A673 (cell line): Measurements from ENCODE around the gene PTGES2. TPM values are rescaled to one million over a fixed set of nuclear protein-coding genes. Genes with fewer than 3 reads are reported as not detected.

ENCODE experiments used
- BruUV-seq: library from RNA; stranded (reverse); fragments of 400-500 nt; replicated peaks from 2 replicates; lab custom pipeline; 2021; lab: Mats Ljungman, UMichigan
- CTCF ChIA-PET: fragments of 300-600 bp; sonication (Branson Sonifier 250); formaldehyde crosslinking; loops from one replicate; lab custom pipeline; 2022; ENCODE audit warnings: antibody characterized with exemption; lab: Charles Lee
- POLR2A ChIA-PET: fragments of 300-600 bp; sonication (Branson Sonifier 250); formaldehyde crosslinking; loops from one replicate; lab custom pipeline; 2022; ENCODE audit warnings: antibody characterized with exemption; ENCODE audit not compliant: low non-redundant PET; lab: Charles Lee
- DNase-seq: peaks from one replicate; pipeline ENCODE4 v3.0.0-alpha.2; 2015; ENCODE audit warnings: low spot score
- H3K27ac ChIP-seq: fragments of 200-600 bp; sonication (generic); 2 replicates; pipeline ENCODE4 v1.5.1; 2016; ENCODE audit warnings: mixed run types, low read depth, mild to moderate bottlenecking, mixed read lengths, antibody characterized with exemption, low read length; ENCODE audit not compliant: poor library complexity, severe bottlenecking
- H3K27me3 ChIP-seq: fragments of 200-600 bp; sonication (generic); replicated peaks from 2 replicates; pipeline ENCODE4 v1.6.1; 2017; ENCODE audit warnings: mixed run types, low read depth, mild to moderate bottlenecking, mixed read lengths, antibody characterized with exemption, low read length; ENCODE audit not compliant: insufficient read depth, poor library complexity
- H3K36me3 ChIP-seq: fragments of 200-600 bp; sonication (generic); 2 replicates; pipeline ENCODE4 v1.6.1; 2016; ENCODE audit warnings: mixed run types, mild to moderate bottlenecking, mixed read lengths, antibody characterized with exemption, low read length; ENCODE audit not compliant: insufficient read depth, poor library complexity, severe bottlenecking
- H3K4me1 ChIP-seq: fragments of 200-600 bp; sonication (generic); 2 replicates; pipeline ENCODE4 v1.6.1; 2017; ENCODE audit warnings: mixed run types, mild to moderate bottlenecking, mixed read lengths, antibody characterized with exemption, low read length; ENCODE audit not compliant: insufficient read depth, poor library complexity, severe bottlenecking
- H3K4me3 ChIP-seq: fragments of 200-600 bp; sonication (generic); 2 replicates; pipeline ENCODE4 v1.5.1; 2016; ENCODE audit warnings: low read depth, mixed run types, mild to moderate bottlenecking, mixed read lengths, low read length; ENCODE audit not compliant: poor library complexity, severe bottlenecking
- H3K9me3 ChIP-seq: fragments of 200-600 bp; sonication (generic); 2 replicates; pipeline ENCODE4 v1.6.1; 2016; ENCODE audit warnings: mixed run types, low read depth, mild to moderate bottlenecking, mixed read lengths, antibody characterized with exemption, low read length; ENCODE audit not compliant: poor library complexity, severe bottlenecking
- CTCF ChIP-seq: fragments of 300-800, 200-600 bp; sonication (generic); conservative IDR thresholded peaks from 2 replicates; pipeline ENCODE4 v1.5.1; 2017; ENCODE audit warnings: low read depth, mild to moderate bottlenecking, antibody characterized with exemption, low read length, moderate library complexity, mixed read lengths
- EZH2 ChIP-seq: fragments of 200-600 bp; sonication (generic); IDR thresholded peaks from 2 replicates; pipeline ENCODE4 v1.6.1; 2017; ENCODE audit warnings: borderline replicate concordance, low read depth, mild to moderate bottlenecking, mixed read lengths, antibody characterized with exemption, low read length; ENCODE audit not compliant: poor library complexity, severe bottlenecking
- intact Hi-C: fragments of 100-400 bp; cut with micrococcal nuclease; formaldehyde crosslinking; loops from one replicate; pipeline ENCODE4 v1.10.0; 2022; ENCODE audit not compliant: unreplicated experiment
- total RNA-seq: library from RNA; stranded (reverse); gene quantifications from 2 replicates; pipeline ENCODE4 v1.2.3, GENCODE V29; 2021

The PTGES2 gene
- total RNA-seq, 1 experiment from 2014 or later, result 122 TPM

GRCh38 chr9:128164307-128164885 lies 36.9 kb upstream of the PTGES2 start:
- POLR2A ChIA-PET, result no interaction called here
- TF ChIP-seq CTCF (no peak), EZH2 (no peak)

GRCh38 chr9:128163523-128164306 lies 36.2 kb upstream of the PTGES2 start:
- Histone ChIP-seq H3K4me3 (no peak overlapping the region), H3K27ac (no peak overlapping the region), H3K9me3 (no peaks in the 10 kb centered on the region), H3K36me3 (peaks cover 35% of the 10 kb centered on the region), H3K4me1 (peaks cover 7% of the 10 kb centered on the region), H3K27me3 (no peaks in the 10 kb centered on the region)
- intact Hi-C loops, result no loop called here
- BruUV-seq, result no TSS peak
- no peak for DNase-seq
- CTCF ChIA-PET, result no interaction called here
- POLR2A ChIA-PET, result no interaction called here
- TF ChIP-seq CTCF (no peak), EZH2 (no peak)

More at GRCh38 chr9:128164307-128164885, 36.9 kb upstream of the PTGES2 start:
- CTCF ChIA-PET, result no interaction called here
- intact Hi-C loops, result no loop called here
- H3K27me3 ChIP-seq, result no peaks in the 10 kb centered on the region
- H3K9me3 ChIP-seq, result no peaks in the 10 kb centered on the region
- no peak overlapping the region for H3K27ac ChIP-seq
- H3K4me3 ChIP-seq, result no peak overlapping the region
- peaks cover 4% of the 10 kb centered on the region for H3K4me1 ChIP-seq
- peaks cover 40% of the 10 kb centered on the region for H3K36me3 ChIP-seq
- no peak for DNase-seq
- BruUV-seq, result no TSS peak

GRCh38 chr9:128163027-128163515 lies 35.5 kb upstream of the PTGES2 start:
- BruUV-seq, result no TSS peak
- ChIA-PET POLR2A (no interaction called here), CTCF (no interaction called here)
- Histone ChIP-seq H3K4me3 (no peak overlapping the region), H3K9me3 (no peaks in the 10 kb centered on the region), H3K4me1 (peaks cover 7% of the 10 kb centered on the region), H3K36me3 (peaks cover 32% of the 10 kb centered on the region), H3K27me3 (no peaks in the 10 kb centered on the region), H3K27ac (no peak overlapping the region)
- DNase-seq, result no peak
- TF ChIP-seq CTCF, result no peak
- TF ChIP-seq EZH2, result no peak
- intact Hi-C loops, result no loop called here
